ENCODE data around the gene FBN2. TPM values are rescaled to one million over a fixed set of nuclear protein-coding genes. Genes with fewer than 3 reads are reported as not detected.
"Not testable (repeated sequence)": the region's sequence is repeated elsewhere in the genome, so short reads cannot be mapped to it uniquely, and the experiment has no call there.

The FBN2 gene
- total and polyA plus RNA-seq, 2 experiments from 2014 or later, result 41.0 to 143 TPM

- H3K36me3 ChIP-seq (replicated peaks; ENCODE audit: insufficient read depth, low read depth), result no peaks in the 10 kb centered on the region
- H3K4me2 ChIP-seq, result no peak overlapping the region
- peaks cover 3% of the 10 kb centered on the region for H3K9me3 ChIP-seq (ENCODE audit: low read depth)
- no peak for TF ChIP-seq EZH2phosphoT487 (IDR thresholded peaks at IDR 0.05; ENCODE audit: low read depth, severe bottlenecking, unreplicated experiment)
- TF ChIP-seq EZH2 (IDR thresholded peaks at IDR 0.05; ENCODE audit: borderline replicate concordance), result no peak
- TF ChIP-seq CTCF (IDR thresholded peaks at IDR 0.05; ENCODE audit: poor library complexity), result no peak
- WGBS (ENCODE audit: low lambda C conversion rate, missing lambda C conversion rate), result 78% methylated on average over 3 of the region's 3 CpGs
- H2AFZ ChIP-seq, result no peak overlapping the region
- H3K79me2 ChIP-seq, result no peaks in the 10 kb centered on the region
- no peak overlapping the region for H3K27ac ChIP-seq
- no peaks in the 10 kb centered on the region for H3K27me3 ChIP-seq
- H4K20me1 ChIP-seq (ENCODE audit: insufficient read depth, poor library complexity, severe bottlenecking), result no peaks in the 10 kb centered on the region
- no peak for DNase-seq (ENCODE audit: low spot score)
- H3K4me1 ChIP-seq (ENCODE audit: insufficient read depth), result no peaks in the 10 kb centered on the region
- no peak overlapping the region for H3K4me3 ChIP-seq
- H3K9me2 ChIP-seq (replicated peaks; ENCODE audit: insufficient read depth), result no peaks in the 10 kb centered on the region
Measured at GRCh38 chr5:128453121-128453520, 84.9 kb downstream of the FBN2 start.

DNA sequence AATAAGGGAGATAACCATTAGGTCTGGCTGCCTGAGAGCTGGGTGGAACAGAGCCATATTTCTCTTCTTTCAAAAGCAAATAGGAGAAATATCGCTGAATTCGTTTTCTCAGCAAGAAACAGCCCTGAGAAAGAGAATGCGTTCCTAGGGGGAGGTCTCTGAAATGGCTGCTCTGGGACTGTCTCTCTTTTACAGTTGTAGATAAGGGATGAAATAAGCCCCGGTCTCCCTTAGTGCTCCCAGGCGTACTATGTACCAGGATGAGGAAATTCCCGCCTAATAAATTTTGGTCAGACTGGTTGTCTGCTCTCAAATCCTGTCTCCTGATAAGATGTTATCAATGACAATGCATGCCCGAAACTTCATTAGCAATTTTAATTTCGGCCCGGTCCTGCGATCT, 90.8 kb downstream of the FBN2 start:
- not testable (repeated sequence) for H2AFZ ChIP-seq

GRCh38 chr5:128441941-128442350, 96.1 kb downstream of the FBN2 start:
- Histone ChIP-seq H3K79me2 (no peaks in the 10 kb centered on the region), H4K20me1 (ENCODE audit: insufficient read depth, poor library complexity, severe bottlenecking) (no peaks in the 10 kb centered on the region), H3K27ac (no peak overlapping the region), H3K4me3 (no peak overlapping the region), H3K9me3 (ENCODE audit: low read depth) (no peaks in the 10 kb centered on the region), H3K4me2 (no peak overlapping the region), H3K9me2 (replicated peaks; ENCODE audit: insufficient read depth) (no peaks in the 10 kb centered on the region), H3K36me3 (replicated peaks; ENCODE audit: insufficient read depth, low read depth) (no peaks in the 10 kb centered on the region), H3K4me1 (ENCODE audit: insufficient read depth) (no peaks in the 10 kb centered on the region), H3K27me3 (no peaks in the 10 kb centered on the region), H2AFZ (no peak overlapping the region)
- WGBS (ENCODE audit: low lambda C conversion rate, missing lambda C conversion rate), result 60% methylated on average over 2 of the region's 2 CpGs
- TF ChIP-seq EZH2 (IDR thresholded peaks at IDR 0.05; ENCODE audit: borderline replicate concordance), result no peak
- TF ChIP-seq EZH2phosphoT487 (IDR thresholded peaks at IDR 0.05; ENCODE audit: low read depth, severe bottlenecking, unreplicated experiment), result peak; percentile 75
- no peak for TF ChIP-seq CTCF (IDR thresholded peaks at IDR 0.05; ENCODE audit: poor library complexity)
- DNase-seq (ENCODE audit: low spot score), result no peak

More for the DNA sequence above, 90.8 kb downstream of the FBN2 start:
- H3K79me2 ChIP-seq; H3K9me3 ChIP-seq (ENCODE audit: low read depth); H3K36me3 ChIP-seq (replicated peaks; ENCODE audit: insufficient read depth, low read depth); H4K20me1 ChIP-seq (ENCODE audit: insufficient read depth, poor library complexity, severe bottlenecking); H3K4me1 ChIP-seq (ENCODE audit: insufficient read depth); H3K27ac ChIP-seq; H3K4me2 ChIP-seq; H3K27me3 ChIP-seq; H3K4me3 ChIP-seq; DNase-seq (ENCODE audit: low spot score); H3K9me2 ChIP-seq (replicated peaks; ENCODE audit: insufficient read depth): not testable (repeated sequence)
- 95% methylated on average over 10 of the region's 10 CpGs for WGBS (ENCODE audit: low lambda C conversion rate, missing lambda C conversion rate)

DNA sequence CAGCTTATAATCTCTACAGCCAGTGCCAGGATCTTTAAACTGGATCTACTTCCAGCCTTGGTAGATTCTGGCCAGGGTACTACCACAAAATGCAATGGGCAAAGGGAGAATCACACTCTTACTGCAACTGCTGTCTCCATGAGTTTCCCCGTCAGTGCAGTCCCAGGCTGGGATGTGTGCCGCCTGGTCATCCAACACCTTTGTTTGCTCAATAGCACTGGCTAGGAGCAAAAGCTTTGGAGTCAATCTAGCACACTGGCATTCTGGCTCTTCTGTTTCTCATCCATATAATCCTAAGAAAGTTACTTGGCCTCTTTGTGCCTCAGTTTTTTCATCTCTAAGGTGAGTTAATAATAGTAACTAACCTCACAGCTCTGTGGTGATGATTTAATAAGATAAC, 96.9 kb downstream of the FBN2 start:
- no peak overlapping the region for H3K27ac ChIP-seq
- H3K27me3 ChIP-seq, result no peaks in the 10 kb centered on the region
- no peaks in the 10 kb centered on the region for H3K4me1 ChIP-seq (ENCODE audit: insufficient read depth)
- no peaks in the 10 kb centered on the region for H3K9me2 ChIP-seq (replicated peaks; ENCODE audit: insufficient read depth)
- no peak overlapping the region for H2AFZ ChIP-seq
- H4K20me1 ChIP-seq (ENCODE audit: insufficient read depth, poor library complexity, severe bottlenecking), result no peaks in the 10 kb centered on the region
- no peak for DNase-seq (ENCODE audit: low spot score)
- no peak overlapping the region for H3K4me2 ChIP-seq
- TF ChIP-seq CTCF (IDR thresholded peaks at IDR 0.05; ENCODE audit: poor library complexity) (no peak), EZH2phosphoT487 (IDR thresholded peaks at IDR 0.05; ENCODE audit: low read depth, severe bottlenecking, unreplicated experiment) (no peak), EZH2 (IDR thresholded peaks at IDR 0.05; ENCODE audit: borderline replicate concordance) (no peak)
- H3K4me3 ChIP-seq, result no peak overlapping the region
- H3K9me3 ChIP-seq (ENCODE audit: low read depth), result no peaks in the 10 kb centered on the region
- no peaks in the 10 kb centered on the region for H3K79me2 ChIP-seq
- H3K36me3 ChIP-seq (replicated peaks; ENCODE audit: insufficient read depth, low read depth), result no peaks in the 10 kb centered on the region
- whole genome bisulfite sequencing (ENCODE audit: low lambda C conversion rate, missing lambda C conversion rate), result 97% methylated on average over 2 of the region's 2 CpGs
